Measurements from ENCODE around the gene PAIP2B. TPM values are rescaled to one million over a fixed set of nuclear protein-coding genes. Genes with fewer than 3 reads are reported as not detected.

PAIP2B gene
- total RNA-seq, 1 experiment from 2014 or later, result 1.4 TPM

DNA sequence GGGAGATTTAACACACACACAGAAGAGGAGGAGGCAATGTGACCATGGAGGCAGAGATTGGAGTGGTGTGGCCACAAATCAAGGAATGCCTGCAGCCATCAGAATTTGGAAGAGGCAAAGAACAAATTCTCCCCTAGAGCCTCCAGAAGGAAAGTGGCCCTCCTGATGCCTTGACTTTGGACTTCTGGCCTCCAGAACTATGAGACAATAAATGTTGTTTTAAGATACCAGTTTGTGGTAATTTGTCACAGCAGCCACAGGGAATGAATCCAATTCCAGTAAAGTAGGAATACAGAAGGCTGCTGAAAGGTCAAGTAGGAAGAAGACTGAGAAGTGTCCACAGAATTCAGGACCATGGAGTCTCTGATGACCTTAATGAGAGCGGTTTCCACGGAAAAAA is 18.1 kb downstream of the PAIP2B start:
- H3K4me3 ChIP-seq (ENCODE audit: low read depth in 2 of 2, low read length in 2 of 2), result no peak overlapping the region
- H3K36me3 ChIP-seq (ENCODE audit: control insufficient read depth, insufficient read depth, low read length), result no peaks in the 10 kb centered on the region
- H3K9me3 ChIP-seq (ENCODE audit: control insufficient read depth, insufficient read depth, low read depth, low read length), result no peaks in the 10 kb centered on the region
- DNase-seq (ENCODE audit: low read depth, low spot score), result no peak
- peaks cover 26% of the 10 kb centered on the region for H3K27me3 ChIP-seq (ENCODE audit: control insufficient read depth, insufficient read depth, low read length)
- intact Hi-C loops (cut with micrococcal nuclease; ENCODE audit: unreplicated experiment) (no loop called here), in situ Hi-C loops (cut with HindIII; ENCODE audit: low pct_unique_long_range_greater_than_20kb, low sequenced_read_pairs) (no loop called here)
- no TSS peak for BruUV-seq (replicated peaks)
- ChIA-PET POLR2A (no interaction called here), CTCF (no interaction called here)
- no peaks in the 10 kb centered on the region for H3K4me1 ChIP-seq (ENCODE audit: control insufficient read depth, insufficient read depth, low read length)
- no peak overlapping the region for H3K27ac ChIP-seq (ENCODE audit: low read length)
- TF ChIP-seq SIN3A (IDR thresholded peaks at IDR 0.05; ENCODE audit: borderline replicate concordance, insufficient read depth, low read depth, low read length), result no peak
- no peak for TF ChIP-seq TCF7L2 (IDR thresholded peaks at IDR 0.05; ENCODE audit: low read depth, low read length)
- no peak for ATAC-seq

DNA sequence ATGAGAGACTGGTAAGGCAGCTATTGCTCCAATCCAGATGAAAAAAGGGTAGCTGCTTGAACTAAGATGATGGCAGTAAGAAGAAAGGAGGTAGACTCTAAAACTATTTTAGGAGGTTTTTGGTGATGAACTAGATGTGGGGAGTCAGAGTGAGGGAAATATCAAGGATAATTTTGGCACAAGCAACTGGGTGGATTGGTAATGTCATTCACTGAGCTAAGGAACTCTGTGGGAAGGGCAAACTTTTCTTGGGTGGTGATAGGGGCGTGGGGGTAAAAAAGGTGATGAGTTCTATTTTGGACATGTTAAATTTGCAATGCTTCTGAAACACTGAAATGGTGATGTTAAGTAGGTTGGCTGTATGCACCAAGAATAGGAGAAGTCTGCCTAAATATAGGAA is 19.3 kb downstream of the PAIP2B start:
- intact Hi-C loops (cut with micrococcal nuclease; ENCODE audit: unreplicated experiment), result no loop called here
- H3K4me1 ChIP-seq (ENCODE audit: control insufficient read depth, insufficient read depth, low read length), result no peaks in the 10 kb centered on the region
- H3K27me3 ChIP-seq (ENCODE audit: control insufficient read depth, insufficient read depth, low read length), result peaks cover 29% of the 10 kb centered on the region
- BruUV-seq (replicated peaks), result no TSS peak
- ATAC-seq (no peak), DNase-seq (ENCODE audit: low read depth, low spot score) (no peak)
- H3K27ac ChIP-seq (ENCODE audit: low read length), result no peak overlapping the region
- no peaks in the 10 kb centered on the region for H3K9me3 ChIP-seq (ENCODE audit: control insufficient read depth, insufficient read depth, low read depth, low read length)
- no peak overlapping the region for H3K4me3 ChIP-seq (ENCODE audit: low read depth in 2 of 2, low read length in 2 of 2)
- POLR2A ChIA-PET, result no interaction called here
- in situ Hi-C loops (cut with HindIII; ENCODE audit: low pct_unique_long_range_greater_than_20kb, low sequenced_read_pairs), result no loop called here
- no peaks in the 10 kb centered on the region for H3K36me3 ChIP-seq (ENCODE audit: control insufficient read depth, insufficient read depth, low read length)
- TF ChIP-seq, protein P1, sequence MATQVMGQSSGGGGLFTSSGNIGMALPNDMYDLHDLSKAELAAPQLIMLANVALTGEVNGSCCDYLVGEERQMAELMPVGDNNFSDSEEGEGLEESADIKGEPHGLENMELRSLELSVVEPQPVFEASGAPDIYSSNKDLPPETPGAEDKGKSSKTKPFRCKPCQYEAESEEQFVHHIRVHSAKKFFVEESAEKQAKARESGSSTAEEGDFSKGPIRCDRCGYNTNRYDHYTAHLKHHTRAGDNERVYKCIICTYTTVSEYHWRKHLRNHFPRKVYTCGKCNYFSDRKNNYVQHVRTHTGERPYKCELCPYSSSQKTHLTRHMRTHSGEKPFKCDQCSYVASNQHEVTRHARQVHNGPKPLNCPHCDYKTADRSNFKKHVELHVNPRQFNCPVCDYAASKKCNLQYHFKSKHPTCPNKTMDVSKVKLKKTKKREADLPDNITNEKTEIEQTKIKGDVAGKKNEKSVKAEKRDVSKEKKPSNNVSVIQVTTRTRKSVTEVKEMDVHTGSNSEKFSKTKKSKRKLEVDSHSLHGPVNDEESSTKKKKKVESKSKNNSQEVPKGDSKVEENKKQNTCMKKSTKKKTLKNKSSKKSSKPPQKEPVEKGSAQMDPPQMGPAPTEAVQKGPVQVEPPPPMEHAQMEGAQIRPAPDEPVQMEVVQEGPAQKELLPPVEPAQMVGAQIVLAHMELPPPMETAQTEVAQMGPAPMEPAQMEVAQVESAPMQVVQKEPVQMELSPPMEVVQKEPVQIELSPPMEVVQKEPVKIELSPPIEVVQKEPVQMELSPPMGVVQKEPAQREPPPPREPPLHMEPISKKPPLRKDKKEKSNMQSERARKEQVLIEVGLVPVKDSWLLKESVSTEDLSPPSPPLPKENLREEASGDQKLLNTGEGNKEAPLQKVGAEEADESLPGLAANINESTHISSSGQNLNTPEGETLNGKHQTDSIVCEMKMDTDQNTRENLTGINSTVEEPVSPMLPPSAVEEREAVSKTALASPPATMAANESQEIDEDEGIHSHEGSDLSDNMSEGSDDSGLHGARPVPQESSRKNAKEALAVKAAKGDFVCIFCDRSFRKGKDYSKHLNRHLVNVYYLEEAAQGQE (IDR thresholded peaks at IDR 0.05; ENCODE audit: insufficient read depth in 1 of 2, low read depth in 2 of 2, low read length in 1 of 2), result no peak
- TF ChIP-seq, protein P2, sequence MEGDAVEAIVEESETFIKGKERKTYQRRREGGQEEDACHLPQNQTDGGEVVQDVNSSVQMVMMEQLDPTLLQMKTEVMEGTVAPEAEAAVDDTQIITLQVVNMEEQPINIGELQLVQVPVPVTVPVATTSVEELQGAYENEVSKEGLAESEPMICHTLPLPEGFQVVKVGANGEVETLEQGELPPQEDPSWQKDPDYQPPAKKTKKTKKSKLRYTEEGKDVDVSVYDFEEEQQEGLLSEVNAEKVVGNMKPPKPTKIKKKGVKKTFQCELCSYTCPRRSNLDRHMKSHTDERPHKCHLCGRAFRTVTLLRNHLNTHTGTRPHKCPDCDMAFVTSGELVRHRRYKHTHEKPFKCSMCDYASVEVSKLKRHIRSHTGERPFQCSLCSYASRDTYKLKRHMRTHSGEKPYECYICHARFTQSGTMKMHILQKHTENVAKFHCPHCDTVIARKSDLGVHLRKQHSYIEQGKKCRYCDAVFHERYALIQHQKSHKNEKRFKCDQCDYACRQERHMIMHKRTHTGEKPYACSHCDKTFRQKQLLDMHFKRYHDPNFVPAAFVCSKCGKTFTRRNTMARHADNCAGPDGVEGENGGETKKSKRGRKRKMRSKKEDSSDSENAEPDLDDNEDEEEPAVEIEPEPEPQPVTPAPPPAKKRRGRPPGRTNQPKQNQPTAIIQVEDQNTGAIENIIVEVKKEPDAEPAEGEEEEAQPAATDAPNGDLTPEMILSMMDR (IDR thresholded peaks at IDR 0.05), result no peak
- TF ChIP-seq TCF7L2 (IDR thresholded peaks at IDR 0.05; ENCODE audit: low read depth, low read length), result no peak
- no peak for TF ChIP-seq SIN3A (IDR thresholded peaks at IDR 0.05; ENCODE audit: borderline replicate concordance, insufficient read depth, low read depth, low read length)
- TF ChIP-seq POLR2AphosphoS5 (IDR thresholded peaks at IDR 0.05; ENCODE audit: low read depth, low read length), result no peak
- CTCF ChIA-PET, result no interaction called here

DNA sequence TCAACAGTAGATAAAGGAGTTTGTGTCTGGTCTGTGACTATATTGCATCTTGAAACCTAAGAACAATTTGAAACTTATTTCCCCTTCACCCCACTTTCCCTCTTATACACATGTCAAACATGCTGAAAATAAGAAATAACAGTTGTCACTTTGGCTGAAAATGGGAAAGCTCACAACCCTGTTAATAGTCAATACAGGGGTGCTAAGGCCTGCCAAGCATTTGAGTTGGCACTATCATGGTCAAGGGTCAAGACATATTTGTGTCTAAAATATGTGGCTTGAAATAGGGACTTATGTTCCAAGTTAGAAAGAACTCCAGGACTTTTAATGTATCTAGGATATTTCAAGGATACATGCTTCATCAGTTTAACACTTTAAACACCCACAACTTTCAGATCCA is 20.6 kb downstream of the PAIP2B start:
- BruUV-seq (replicated peaks), result no TSS peak
- ATAC-seq (no peak), DNase-seq (ENCODE audit: low read depth, low spot score) (no peak)
- in situ Hi-C loops (cut with HindIII; ENCODE audit: low pct_unique_long_range_greater_than_20kb, low sequenced_read_pairs) (no loop called here), intact Hi-C loops (cut with micrococcal nuclease; ENCODE audit: unreplicated experiment) (no loop called here)
- Histone ChIP-seq H3K36me3 (ENCODE audit: control insufficient read depth, insufficient read depth, low read length) (no peaks in the 10 kb centered on the region), H3K4me3 (ENCODE audit: low read depth in 2 of 2, low read length in 2 of 2) (no peak overlapping the region), H3K27ac (ENCODE audit: low read length) (no peak overlapping the region), H3K27me3 (ENCODE audit: control insufficient read depth, insufficient read depth, low read length) (peaks cover 29% of the 10 kb centered on the region), H3K9me3 (ENCODE audit: control insufficient read depth, insufficient read depth, low read depth, low read length) (no peaks in the 10 kb centered on the region), H3K4me1 (ENCODE audit: control insufficient read depth, insufficient read depth, low read length) (no peaks in the 10 kb centered on the region)
- ChIA-PET CTCF (no interaction called here), POLR2A (no interaction called here)
- TF ChIP-seq, protein P2 (IDR thresholded peaks at IDR 0.05), result no peak
- TF ChIP-seq POLR2AphosphoS5 (IDR thresholded peaks at IDR 0.05; ENCODE audit: low read depth, low read length), result no peak
- TF ChIP-seq, protein P1 (IDR thresholded peaks at IDR 0.05; ENCODE audit: insufficient read depth in 1 of 2, low read depth in 2 of 2, low read length in 1 of 2), result no peak
- no peak for TF ChIP-seq TCF7L2 (IDR thresholded peaks at IDR 0.05; ENCODE audit: low read depth, low read length)
- no peak for TF ChIP-seq SIN3A (IDR thresholded peaks at IDR 0.05; ENCODE audit: borderline replicate concordance, insufficient read depth, low read depth, low read length)

Measured in Panc1 (cell line).